GM18505 (cell line): ENCODE data around the gene ARHGEF37.

Experiments
- ATAC-seq: cut with Tn5 transposase; IDR thresholded peaks from one replicate; pipeline ENCODE4 v1.9.1; 2021; ENCODE audit not compliant: unreplicated experiment
- POLR2A ChIP-seq: IDR thresholded peaks from 4 replicates; pipeline ENCODE4 v1.6.1; 2011; ENCODE audit warnings: borderline replicate concordance; ENCODE audit not compliant: insufficient read depth, insufficient read length; ENCODE audit errors: extremely low read depth

The ARHGEF37 gene

GRCh38 chr5:149550594-149551226, 30.6 kb upstream of the ARHGEF37 start:
- no peak for TF ChIP-seq POLR2A
- ATAC-seq: no peak

GRCh38 chr5:149551227-149552037, 29.9 kb upstream of the ARHGEF37 start, which contains the start of gene CSNK1A1:
Gene CSNK1A1 (minus strand): TSS chr5:149551439. CDS start chr5:149550964, 475 bp downstream.
- peak; percentile 91 for ATAC-seq
- TF ChIP-seq POLR2A: peak; percentile 97

- no peak for TF ChIP-seq POLR2A
- no peak for ATAC-seq
These were observed 29.2 kb upstream of the ARHGEF37 start for GRCh38 chr5:149552038-149552494.

GRCh38 chr5:149552553-149553160, 28.6 kb upstream of the ARHGEF37 start:
- no peak for TF ChIP-seq POLR2A
- ATAC-seq: no peak

GRCh38 chr5:149559706-149560105, 21.6 kb upstream of the ARHGEF37 start:
- ATAC-seq: no peak
- TF ChIP-seq POLR2A: no peak

- ATAC-seq: no peak
- no peak for TF ChIP-seq POLR2A
These were observed 19.4 kb upstream of the ARHGEF37 start for GRCh38 chr5:149561848-149562247.

- no peak for ATAC-seq
- no peak for TF ChIP-seq POLR2A
These were observed 17.8 kb upstream of the ARHGEF37 start for GRCh38 chr5:149563466-149563865.

- peak; percentile 82 for ATAC-seq
These were observed 16.7 kb upstream of the ARHGEF37 start for GRCh38 chr5:149564542-149565140.

- no peak for TF ChIP-seq POLR2A
- no peak for ATAC-seq
These were observed 14.1 kb upstream of the ARHGEF37 start for GRCh38 chr5:149567226-149567625.

- no peak for TF ChIP-seq POLR2A
- no peak for ATAC-seq
These were observed 9.1 kb upstream of the ARHGEF37 start for GRCh38 chr5:149572170-149572569.

GRCh38 chr5:149572576-149573231, 8.6 kb upstream of the ARHGEF37 start:
- TF ChIP-seq POLR2A: no peak

GRCh38 chr5:149575131-149575530, 6.2 kb upstream of the ARHGEF37 start:
- no peak for TF ChIP-seq POLR2A
- ATAC-seq: no peak

More at GRCh38 chr5:149572576-149573231, 8.6 kb upstream of the ARHGEF37 start:
- ATAC-seq: no peak

GRCh38 chr5:149576021-149576420, 5.3 kb upstream of the ARHGEF37 start:
- no peak for ATAC-seq
- no peak for TF ChIP-seq POLR2A
